Measurements from ENCODE around the gene NAP1L5. TPM values are rescaled to one million over a fixed set of nuclear protein-coding genes. Genes with fewer than 3 reads are reported as not detected.

NAP1L5 gene
- total RNA-seq (1 to 10 TPM; 2.7 to 7.9 (median 4.5) TPM), polyA plus RNA-seq (1 to 10 TPM; 3.9 to 5.3 TPM)
- long read RNA-seq, donor 1, partial matches to known transcripts, result 0 of 4 reads
- long read RNA-seq, donor 1, other reads (novel, unspliced or antisense), result 0 of 4 reads
- long read RNA-seq, donor 2, transcript NAP1L5-201 (1 exons, 1,915 nt), result major isoform, 17 of 17 reads
- long read RNA-seq, donor 2, partial matches to known transcripts, result 0 of 17 reads
- long read RNA-seq, donor 2, other reads (novel, unspliced or antisense), result 0 of 17 reads
- long read RNA-seq, donor 3, partial matches to known transcripts, result 0 of 2 reads
- long read RNA-seq, donor 3, other reads (novel, unspliced or antisense), result 0 of 2 reads

DNA sequence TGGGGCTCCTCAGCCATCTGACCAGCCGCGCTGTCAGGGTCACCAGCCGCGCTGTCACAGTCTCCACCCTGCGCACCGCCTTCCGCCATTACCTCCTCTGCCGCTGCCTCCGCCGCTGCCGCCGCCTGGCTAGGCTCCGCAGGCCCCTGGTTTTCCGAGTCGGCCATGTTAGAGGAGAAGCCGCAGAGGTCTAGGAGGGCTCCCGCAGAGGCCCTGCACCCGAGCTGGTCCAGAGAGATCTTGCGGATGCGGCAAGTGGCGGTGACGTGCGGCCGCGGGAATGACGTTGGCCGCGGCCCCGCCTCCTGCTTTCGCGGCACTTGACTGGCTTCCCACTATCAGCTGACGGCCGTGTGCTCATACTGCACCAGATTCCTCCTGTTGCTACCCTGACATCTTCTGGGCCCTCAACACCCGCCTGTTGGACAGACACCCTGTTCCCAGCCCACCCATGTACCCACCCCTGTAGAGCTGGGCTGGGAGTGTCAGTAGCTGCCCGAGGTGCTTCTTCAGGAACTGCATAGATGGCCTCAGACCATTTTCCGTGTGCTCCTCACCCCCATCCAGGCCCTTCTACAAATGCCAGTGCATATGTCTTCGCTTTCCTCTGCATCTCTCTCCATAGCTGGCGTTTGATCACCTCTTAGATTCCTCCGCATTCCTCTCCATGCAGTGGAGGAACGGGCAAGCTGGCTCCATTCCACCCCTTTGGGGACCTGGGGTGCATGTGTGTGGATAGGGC lies at the start of gene NAP1L5:
Gene NAP1L5, minus strand, starts transcription at position 242 of the 742 bp plus-strand sequence. Its CDS starts 75 bp downstream, at position 167.
- DNase-seq (peak; percentile 67 to 83 (median 74)), ATAC-seq (peak; percentile 77 to 91 (median 90))
- Histone ChIP-seq H3K9me3 (no peaks in the 10 kb centered on the region), H3K4me3 (peak within 1 kb of the TSS; percentile 42 to 86 (median 70)), H3K4me1 (peaks cover 0 to 15% (median 6%) of the 10 kb centered on the region in 12 donors), H3K36me3 (peaks cover 0 to 48% (median 23%) of the 10 kb centered on the region in 9 donors), H3K27ac (peak within 1 kb of the TSS in 11 of 12 donors; percentile 52 to 83 (median 75)), H3K27me3 (no peaks in the 10 kb centered on the region)
- peak in 1 of 2 donors; percentile 62 for TF ChIP-seq POLR2A (IDR thresholded peaks at IDR 0.05)
- TF ChIP-seq, protein P1, sequence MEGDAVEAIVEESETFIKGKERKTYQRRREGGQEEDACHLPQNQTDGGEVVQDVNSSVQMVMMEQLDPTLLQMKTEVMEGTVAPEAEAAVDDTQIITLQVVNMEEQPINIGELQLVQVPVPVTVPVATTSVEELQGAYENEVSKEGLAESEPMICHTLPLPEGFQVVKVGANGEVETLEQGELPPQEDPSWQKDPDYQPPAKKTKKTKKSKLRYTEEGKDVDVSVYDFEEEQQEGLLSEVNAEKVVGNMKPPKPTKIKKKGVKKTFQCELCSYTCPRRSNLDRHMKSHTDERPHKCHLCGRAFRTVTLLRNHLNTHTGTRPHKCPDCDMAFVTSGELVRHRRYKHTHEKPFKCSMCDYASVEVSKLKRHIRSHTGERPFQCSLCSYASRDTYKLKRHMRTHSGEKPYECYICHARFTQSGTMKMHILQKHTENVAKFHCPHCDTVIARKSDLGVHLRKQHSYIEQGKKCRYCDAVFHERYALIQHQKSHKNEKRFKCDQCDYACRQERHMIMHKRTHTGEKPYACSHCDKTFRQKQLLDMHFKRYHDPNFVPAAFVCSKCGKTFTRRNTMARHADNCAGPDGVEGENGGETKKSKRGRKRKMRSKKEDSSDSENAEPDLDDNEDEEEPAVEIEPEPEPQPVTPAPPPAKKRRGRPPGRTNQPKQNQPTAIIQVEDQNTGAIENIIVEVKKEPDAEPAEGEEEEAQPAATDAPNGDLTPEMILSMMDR (IDR thresholded peaks at IDR 0.05), result no peak
- intact Hi-C loops (cut with DNase I), result no loop called here
- WGBS, 4 donors, result 55 to 70% (median 62%) methylated on average over 26 to 40 of the region's 40 CpGs

- no peaks in the 10 kb centered on the region for H3K27me3 ChIP-seq
- no peaks in the 10 kb centered on the region for H3K9me3 ChIP-seq
- intact Hi-C loops (cut with DNase I), result no loop called here
- no peak for DNase-seq
- TF ChIP-seq, protein P1 (IDR thresholded peaks at IDR 0.05), result no peak
- no peak for TF ChIP-seq POLR2A (IDR thresholded peaks at IDR 0.05)
- H3K4me1 ChIP-seq, result peaks cover 0 to 26% (median 7%) of the 10 kb centered on the region in 12 donors
- H3K27ac ChIP-seq, result no peak overlapping the region
- ATAC-seq, result no peak
- 97 to 98% (median 97%) methylated on average over 7 of the region's 7 CpGs for WGBS, 4 donors
- H3K36me3 ChIP-seq, result peaks cover 0 to 95% (median 78%) of the 10 kb centered on the region in 9 donors
- no peak overlapping the region for H3K4me3 ChIP-seq
Observed at GRCh38 chr4:88747351-88747750, 49.7 kb upstream of the NAP1L5 start.

DNA sequence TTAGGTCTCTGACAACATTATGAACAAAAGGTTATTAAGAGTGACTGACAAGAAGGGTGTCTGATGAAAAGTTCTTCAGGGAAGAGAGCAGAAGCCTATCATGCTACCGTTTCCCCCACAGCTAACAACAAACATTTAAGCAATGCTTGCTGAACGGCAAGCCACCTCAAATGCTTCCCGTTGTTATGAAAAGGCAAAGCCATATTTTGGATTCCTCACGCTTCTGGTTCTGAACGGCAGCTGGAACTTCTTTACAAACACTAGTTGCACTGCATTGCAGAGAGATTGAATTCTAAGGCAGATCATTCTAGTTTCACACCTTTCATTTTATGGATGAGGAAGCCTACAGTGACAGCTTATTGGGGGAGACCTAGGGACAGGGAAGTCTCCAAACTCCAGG lies 48.6 kb upstream of the NAP1L5 start:
- WGBS, 4 donors, result 46 to 55% (median 53%) methylated on average over 5 of the region's 5 CpGs
- H3K36me3 ChIP-seq, result peaks cover 0 to 95% (median 74%) of the 10 kb centered on the region in 9 donors
- peaks cover 0 to 26% (median 7%) of the 10 kb centered on the region in 12 donors for H3K4me1 ChIP-seq
- TF ChIP-seq, protein P1 (IDR thresholded peaks at IDR 0.05), result no peak
- TF ChIP-seq POLR2A (IDR thresholded peaks at IDR 0.05), result no peak
- ATAC-seq (peak in 2 of 4 donors; percentile 9 to 12), DNase-seq (no peak)
- no peaks in the 10 kb centered on the region for H3K9me3 ChIP-seq
- H3K27ac ChIP-seq, result peak overlapping the region in 8 of 12 donors; percentile 11 to 62 (median 26)
- H3K4me3 ChIP-seq, result no peak overlapping the region
- intact Hi-C loops (cut with DNase I), result no loop called here
- no peaks in the 10 kb centered on the region for H3K27me3 ChIP-seq
